ENCODE measurements around the gene MMP24. TPM values are rescaled to one million over a fixed set of nuclear protein-coding genes. Genes with fewer than 3 reads are reported as not detected.

Gene MMP24
- total RNA-seq, 1 experiment from 2014 or later, result 23.0 TPM

GRCh38 chr20:35190556-35190955, 35.9 kb upstream of the MMP24 start:
- Histone ChIP-seq H3K18ac (ENCODE audit: insufficient read length, low read depth, low read length) (no peak overlapping the region), H2AFZ (ENCODE audit: low read length) (no peak overlapping the region)
- no CpG with 5 or more reads among the region's 6 CpGs for WGBS (ENCODE audit: extremely low coverage, insufficient read length, low lambda C conversion rate)

More at GRCh38 chr20:35190556-35190955, 35.9 kb upstream of the MMP24 start:
- Histone ChIP-seq H2BK120ac (ENCODE audit: low read depth, low read length, poor library complexity, severe bottlenecking) (no peak overlapping the region), H2BK20ac (ENCODE audit: low read depth, low read length, poor library complexity, severe bottlenecking) (no peak overlapping the region), H2BK5ac (ENCODE audit: insufficient read length, low read length) (no peak overlapping the region), H2BK15ac (ENCODE audit: low read depth, low read length) (no peak overlapping the region), H3K4ac (ENCODE audit: low read depth, low read length) (no peak overlapping the region), H4K20me1 (ENCODE audit: control insufficient read depth, insufficient read depth, insufficient read length) (no peaks in the 10 kb centered on the region), H3K14ac (ENCODE audit: insufficient read depth, low read length) (no peak overlapping the region), H3K56ac (ENCODE audit: insufficient read length, low read depth, low read length) (no peak overlapping the region), H3K27me3 (ENCODE audit: insufficient read depth, low read length) (no peaks in the 10 kb centered on the region; the same call in 1 of the 2 replicates), H3K23ac (ENCODE audit: insufficient read length, low read depth, low read length) (no peak overlapping the region), H3K4me1 (ENCODE audit: insufficient read depth, low read length) (no peaks in the 10 kb centered on the region), H3K23me2 (ENCODE audit: insufficient read length, low read depth, low read length, poor library complexity, severe bottlenecking) (no peaks in the 10 kb centered on the region), H3K79me2 (ENCODE audit: insufficient read depth, low read length) (no peaks in the 10 kb centered on the region), H4K8ac (replicated peaks; ENCODE audit: insufficient read length, low read depth, low read length) (no peak overlapping the region), H3K4me2 (ENCODE audit: insufficient read depth, insufficient read length, low read length) (no peak overlapping the region), H2BK12ac (ENCODE audit: insufficient read length, low read depth, low read length) (no peak overlapping the region), H4K5ac (ENCODE audit: insufficient read length, low read depth, low read length) (no peak overlapping the region), H4K91ac (ENCODE audit: insufficient read length, low read depth, low read length) (no peak overlapping the region), H3K9me3 (ENCODE audit: control insufficient read depth, low read depth, low read length) (no peaks in the 10 kb centered on the region), H3K9ac (ENCODE audit: extremely low read depth, insufficient read length, low read length) (no peak overlapping the region), H3T11ph (ENCODE audit: low read length) (no peak overlapping the region), H3K27ac (ENCODE audit: insufficient read length, low read depth, low read length) (no peak overlapping the region), H3K79me1 (ENCODE audit: insufficient read depth, low read depth, low read length, poor library complexity, severe bottlenecking) (no peaks in the 10 kb centered on the region), H2AK5ac (ENCODE audit: insufficient read length, low read length) (no peak overlapping the region)
- H3K4me3 Mint-ChIP-seq, result no peak overlapping the region
- peaks cover 3 to 17% (median 11%) of the 10 kb centered on the region in 3 experiments; a peak in 6 of 7 replicates for H3K36me3 Mint-ChIP-seq (ENCODE audit: insufficient read depth in 1 of 3, low read depth in 3 of 3)
- no peak for TF ChIP-seq CTCF (conservative IDR thresholded peaks at IDR 0.05)
- H3K9me3 Mint-ChIP-seq, result peaks cover 21 to 23% of the 10 kb centered on the region in 2 experiments
- H3K27me3 Mint-ChIP-seq (ENCODE audit: low read depth), result peaks cover 24% of the 10 kb centered on the region
- H3K4me1 Mint-ChIP-seq, result peaks cover 28 to 29% of the 10 kb centered on the region in 2 experiments
- no peak for DNase-seq
- no peak overlapping the region; a peak in 1 of 7 replicates for H3K27ac Mint-ChIP-seq
